Retina (tissue), 1 donor: Measurements from ENCODE around the gene SLC25A23.

Experiments used
- DNase-seq: peaks from one replicate; pipeline ENCODE4 v3.0.0-alpha.2; 2016

The SLC25A23 gene

GRCh38 chr19:6480848-6481415 lies 21.3 kb upstream of the SLC25A23 start:
- DNase-seq, result no peak

GRCh38 chr19:6479836-6480398 lies 20.3 kb upstream of the SLC25A23 start:
- DNase-seq, result no peak

- DNase-seq, result no peak
Observed at GRCh38 chr19:6478815-6479214, 19.2 kb upstream of the SLC25A23 start.

- DNase-seq, result no peak
Observed at GRCh38 chr19:6476896-6477431, 17.4 kb upstream of the SLC25A23 start.

- DNase-seq, result peak; percentile 87
Observed at GRCh38 chr19:6476155-6476895, 16.7 kb upstream of the SLC25A23 start.

- DNase-seq, result no peak
Observed at GRCh38 chr19:6475321-6476108, 15.9 kb upstream of the SLC25A23 start.

- DNase-seq, result no peak
Observed at GRCh38 chr19:6473647-6474046, 14.1 kb upstream of the SLC25A23 start.

- no peak for DNase-seq
Observed at GRCh38 chr19:6472713-6473112, 13.1 kb upstream of the SLC25A23 start.

GRCh38 chr19:6471076-6471475 lies 11.5 kb upstream of the SLC25A23 start:
- no peak for DNase-seq

- no peak for DNase-seq
Observed at GRCh38 chr19:6470173-6470572, 10.6 kb upstream of the SLC25A23 start.

GRCh38 chr19:6467384-6467783 lies 7.8 kb upstream of the SLC25A23 start:
- no peak for DNase-seq

- DNase-seq, result no peak
Observed at GRCh38 chr19:6466526-6467248, 7.1 kb upstream of the SLC25A23 start.

GRCh38 chr19:6465663-6466062 lies 6.1 kb upstream of the SLC25A23 start:
- DNase-seq, result no peak

- DNase-seq, result no peak
Observed at GRCh38 chr19:6465006-6465405, 5.4 kb upstream of the SLC25A23 start.

- no peak for DNase-seq
Observed at GRCh38 chr19:6464070-6464873, 4.7 kb upstream of the SLC25A23 start, which contains the start of gene CRB3. CRB3 (plus strand) TSS chr19:6464271; CDS start chr19:6464702, 431 bp downstream.

- DNase-seq, result peak; percentile 98
Observed at GRCh38 chr19:6460099-6460884, 700 bp upstream of the SLC25A23 start.

- no peak for DNase-seq
Observed at GRCh38 chr19:6458695-6459261, 814 bp downstream of the SLC25A23 start.

- DNase-seq, result no peak
Observed at GRCh38 chr19:6457958-6458694, 1.5 kb downstream of the SLC25A23 start.

- no peak for DNase-seq
Observed at GRCh38 chr19:6455924-6456323, 3.7 kb downstream of the SLC25A23 start.
